CD4-positive, CD25-positive, alpha-beta regulatory T cell (primary cell): ENCODE results near the gene ZRANB1. TPM values are rescaled to one million over a fixed set of nuclear protein-coding genes. Genes with fewer than 3 reads are reported as not detected.

Source experiments
- ATAC-seq, 2 donors: fragments of 150-1000 bp; cut with Tn5 transposase; one replicate each; pipeline ENCODE4 v1.10.0; 2021; ENCODE audit warnings: low read depth in 2 of 2, moderate number of reproducible peaks in 2 of 2, moderate library complexity in 1 of 2
- DNase-seq, 3 donors: peaks; one replicate each; pipeline versions ENCODE4 v3.0.0 to v3.0.0-alpha.2; 2012 to 2022; ENCODE audit warnings: mixed read lengths in 1 of 3
- H3K27ac ChIP-seq: one replicate; pipeline ENCODE4 v1.7.0; 2013; ENCODE audit warnings: mild to moderate bottlenecking, low read length; ENCODE audit not compliant: insufficient read depth, poor library complexity, severe bottlenecking
- H3K27me3 ChIP-seq: one replicate; pipeline ENCODE4 v1.7.0; 2013; ENCODE audit warnings: low read length; ENCODE audit not compliant: control insufficient read depth, insufficient read depth
- H3K36me3 ChIP-seq: one replicate; pipeline ENCODE4 v1.7.0; 2013; ENCODE audit warnings: mild to moderate bottlenecking, low read length, moderate library complexity; ENCODE audit not compliant: control insufficient read depth, insufficient read depth
- H3K4me1 ChIP-seq: 2 replicates; pipeline ENCODE4 v1.7.0; 2013; ENCODE audit warnings: mild to moderate bottlenecking, low read length; ENCODE audit not compliant: insufficient read depth, control insufficient read depth, poor library complexity, severe bottlenecking
- H3K4me3 ChIP-seq: one replicate; pipeline ENCODE4 v1.7.0; 2013; ENCODE audit warnings: low read depth, mild to moderate bottlenecking, low read length, moderate library complexity
- H3K9me3 ChIP-seq, 2 experiments: 1 replicate in 1 of 2; 2 replicates in 1 of 2; pipeline ENCODE4 v1.7.0; 2013; ENCODE audit warnings: low read length in 2 of 2, mild to moderate bottlenecking in 1 of 2, moderate library complexity in 1 of 2; ENCODE audit not compliant: control insufficient read depth in 2 of 2
- H3K27ac Mint-ChIP-seq, 3 donors: one replicate each; pipeline ENCODE4 v1.8.0; 2020 to 2022; ENCODE audit warnings: mild to moderate bottlenecking in 3 of 3, mixed read lengths in 3 of 3, moderate library complexity in 2 of 3
- H3K27me3 Mint-ChIP-seq: one replicate; pipeline ENCODE4 v1.8.0; 2022; ENCODE audit warnings: mild to moderate bottlenecking, mixed read lengths
- H3K36me3 Mint-ChIP-seq: one replicate; pipeline ENCODE4 v1.8.0; 2020; ENCODE audit warnings: mixed read lengths
- H3K4me1 Mint-ChIP-seq, 4 donors: one replicate each; pipeline ENCODE4 v1.8.0; 2020 to 2022; ENCODE audit warnings: mixed read lengths in 4 of 4, mild to moderate bottlenecking in 1 of 4
- H3K4me3 Mint-ChIP-seq, 4 donors: one replicate each; pipeline ENCODE4 v1.8.0; 2020 to 2022; ENCODE audit warnings: mild to moderate bottlenecking in 4 of 4, mixed read lengths in 4 of 4, moderate library complexity in 3 of 4
- H3K9me3 Mint-ChIP-seq, 7 donors: one replicate each; pipeline ENCODE4 v1.8.0; 2020 to 2022; ENCODE audit warnings: mixed read lengths in 7 of 7, mild to moderate bottlenecking in 3 of 7, moderate library complexity in 2 of 7
- polyA plus RNA-seq, 4 donors: library from polyadenylated mRNA; unstranded; fragments of 300-500 nt; fragmentation: Illumina TruSeq; gene quantifications; one replicate each; pipeline ENCODE4 v1.2.3, GENCODE V29; 2021
- total RNA-seq: library from RNA; stranded (reverse); gene quantifications from one replicate; pipeline ENCODE4 v1.2.3, GENCODE V29; 2022

ZRANB1 gene
- total and polyA plus RNA-seq, 5 donors from 2014 or later, result 6.6 to 27.8 (median 6.9) TPM

DNA sequence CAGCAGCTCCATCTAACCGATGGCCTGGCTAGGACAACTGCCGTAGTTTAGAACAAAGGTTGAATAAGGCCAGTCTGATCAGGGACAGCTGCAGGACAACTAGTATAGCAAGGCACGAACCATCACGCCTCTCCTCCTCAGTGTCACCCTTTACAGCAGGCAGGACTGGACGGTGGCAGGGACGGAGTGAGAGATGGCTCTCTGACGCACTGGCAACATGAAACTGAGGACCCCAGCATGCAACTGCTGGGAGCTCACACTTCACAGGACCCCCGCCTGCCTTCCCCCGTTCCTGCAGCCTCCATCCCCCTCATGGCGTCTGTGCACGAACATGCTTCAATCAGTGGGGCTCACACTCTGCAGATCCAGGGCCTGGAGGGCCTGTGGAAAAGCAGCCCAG is 53.7 kb downstream of the ZRANB1 start:
- Histone ChIP-seq H3K27me3 (no peaks in the 10 kb centered on the region), H3K27ac (no peak overlapping the region), H3K4me3 (no peak overlapping the region), H3K36me3 (no peaks in the 10 kb centered on the region), H3K9me3 (no peaks in the 10 kb centered on the region), H3K4me1 (no peaks in the 10 kb centered on the region)
- no peak for DNase-seq
- Mint-ChIP-seq H3K36me3 (peaks cover 6% of the 10 kb centered on the region), H3K27ac (no peak overlapping the region), H3K4me3 (no peak overlapping the region), H3K27me3 (no peaks in the 10 kb centered on the region), H3K9me3 (no peaks in the 10 kb centered on the region), H3K4me1 (no peaks in the 10 kb centered on the region)
- ATAC-seq, result no peak

- H3K27me3 ChIP-seq, result no peaks in the 10 kb centered on the region
- Mint-ChIP-seq H3K9me3 (no peaks in the 10 kb centered on the region), H3K36me3 (peaks cover 2% of the 10 kb centered on the region), H3K4me1 (no peaks in the 10 kb centered on the region), H3K27me3 (no peaks in the 10 kb centered on the region), H3K4me3 (no peak overlapping the region), H3K27ac (no peak overlapping the region)
- no peak overlapping the region for H3K27ac ChIP-seq
- no peaks in the 10 kb centered on the region for H3K4me1 ChIP-seq
- ATAC-seq (no peak), DNase-seq (no peak)
- no peak overlapping the region for H3K4me3 ChIP-seq
- H3K36me3 ChIP-seq, result no peaks in the 10 kb centered on the region
- no peaks in the 10 kb centered on the region for H3K9me3 ChIP-seq
Measured at GRCh38 chr10:124996127-124996853, 54.4 kb downstream of the ZRANB1 start.

DNA sequence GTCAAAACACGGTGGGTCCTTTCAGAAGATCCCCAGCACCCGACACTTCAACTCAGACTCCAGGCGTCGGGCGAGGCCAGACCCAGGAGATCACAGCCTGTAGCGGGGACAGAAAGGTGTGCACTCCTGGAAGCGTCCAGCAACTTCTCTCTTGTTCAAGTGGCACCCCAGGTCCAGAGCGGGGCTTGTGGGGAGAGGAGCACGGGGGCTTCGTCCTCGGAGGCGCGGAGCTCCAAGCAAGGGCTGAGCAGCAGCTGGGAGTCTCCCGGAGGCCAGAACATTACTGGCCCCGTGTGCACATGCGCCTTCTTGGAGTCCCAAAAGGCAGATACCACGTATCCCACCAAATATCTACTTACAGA is 54.9 kb downstream of the ZRANB1 start:
- Histone ChIP-seq H3K27ac (no peak overlapping the region), H3K4me3 (no peak overlapping the region), H3K9me3 (no peaks in the 10 kb centered on the region), H3K36me3 (no peaks in the 10 kb centered on the region), H3K4me1 (no peaks in the 10 kb centered on the region), H3K27me3 (no peaks in the 10 kb centered on the region)
- Mint-ChIP-seq H3K4me1 (no peaks in the 10 kb centered on the region), H3K9me3 (no peaks in the 10 kb centered on the region), H3K27ac (no peak overlapping the region), H3K36me3 (no peaks in the 10 kb centered on the region), H3K4me3 (no peak overlapping the region), H3K27me3 (no peaks in the 10 kb centered on the region)
- ATAC-seq (no peak), DNase-seq (no peak)

DNA sequence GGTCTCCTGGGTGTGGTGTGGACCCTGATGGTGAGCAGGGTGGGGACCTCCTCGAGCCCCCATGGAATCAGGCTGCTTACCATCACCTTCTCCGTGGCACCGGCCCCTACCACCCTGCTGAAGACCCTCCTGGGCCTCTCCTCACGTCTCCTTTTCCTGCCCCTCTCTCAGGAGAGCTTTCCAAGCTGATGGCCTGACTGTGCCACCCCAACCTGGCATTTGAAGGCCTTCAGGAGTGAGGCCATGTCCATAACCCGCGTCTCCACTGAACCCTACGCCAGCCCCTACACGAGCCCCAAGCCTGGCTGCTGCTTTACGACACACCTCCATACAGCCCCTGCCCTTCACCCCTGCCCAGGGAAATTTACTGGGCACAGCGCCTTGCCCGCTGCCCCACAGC is 55.4 kb downstream of the ZRANB1 start:
- H3K4me1 Mint-ChIP-seq, result no peaks in the 10 kb centered on the region
- Histone ChIP-seq H3K27ac (no peak overlapping the region), H3K27me3 (no peaks in the 10 kb centered on the region), H3K9me3 (no peaks in the 10 kb centered on the region), H3K4me1 (no peaks in the 10 kb centered on the region), H3K36me3 (no peaks in the 10 kb centered on the region), H3K4me3 (no peak overlapping the region)
- no peaks in the 10 kb centered on the region for H3K27me3 Mint-ChIP-seq
- DNase-seq, result no peak
- ATAC-seq, result no peak
- no peaks in the 10 kb centered on the region for H3K9me3 Mint-ChIP-seq
- H3K27ac Mint-ChIP-seq, result no peak overlapping the region
- H3K36me3 Mint-ChIP-seq, result no peaks in the 10 kb centered on the region
- no peak overlapping the region for H3K4me3 Mint-ChIP-seq

DNA sequence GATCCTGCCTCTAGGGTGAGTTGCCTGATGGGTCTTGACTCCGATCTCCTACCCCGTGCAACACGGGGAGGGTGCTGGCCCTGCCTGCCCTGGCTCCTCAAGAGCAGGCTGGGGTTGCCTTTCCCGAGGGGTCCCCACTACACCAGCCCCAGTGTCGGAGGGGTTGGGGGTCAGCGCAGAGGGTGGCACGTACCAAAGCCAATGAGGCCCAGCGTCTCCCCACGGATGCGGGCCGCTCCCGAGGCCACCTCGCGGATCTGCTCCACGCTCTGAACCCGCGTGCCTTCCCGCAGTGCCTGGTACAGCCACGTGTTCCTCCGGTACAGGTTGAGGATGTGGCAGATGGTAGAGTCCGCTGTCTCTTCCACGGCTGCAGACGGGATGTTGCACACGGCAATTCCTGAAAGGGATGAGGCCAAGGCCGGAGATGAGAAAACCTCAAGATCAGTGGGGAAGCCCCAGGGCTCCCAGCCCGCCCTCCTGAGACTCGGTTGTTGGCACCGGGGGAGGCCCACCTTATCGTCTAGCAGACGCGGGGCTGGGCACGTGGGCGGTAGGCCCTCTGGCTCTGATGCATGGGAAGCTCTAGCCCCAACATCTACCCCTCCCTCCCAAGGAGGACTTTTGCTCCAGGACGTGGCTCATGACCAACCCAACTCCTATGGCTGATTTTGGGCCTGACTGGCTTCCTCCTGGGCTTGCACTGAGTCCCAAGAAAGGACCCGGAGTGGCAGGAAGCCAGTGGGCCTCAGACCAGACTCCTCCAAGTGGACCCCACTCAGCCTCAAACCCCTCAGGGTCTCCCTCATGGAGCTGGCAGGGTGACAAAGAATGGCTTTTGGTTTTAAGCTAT is 56.1 kb downstream of the ZRANB1 start:
- Histone ChIP-seq H3K9me3 (no peaks in the 10 kb centered on the region), H3K4me3 (no peak overlapping the region), H3K36me3 (no peaks in the 10 kb centered on the region), H3K27me3 (no peaks in the 10 kb centered on the region), H3K27ac (no peak overlapping the region), H3K4me1 (no peaks in the 10 kb centered on the region)
- Mint-ChIP-seq H3K9me3 (no peaks in the 10 kb centered on the region), H3K4me1 (no peaks in the 10 kb centered on the region), H3K36me3 (no peaks in the 10 kb centered on the region), H3K27ac (no peak overlapping the region), H3K4me3 (no peak overlapping the region), H3K27me3 (no peaks in the 10 kb centered on the region)
- DNase-seq, result no peak
- ATAC-seq, result no peak

DNA sequence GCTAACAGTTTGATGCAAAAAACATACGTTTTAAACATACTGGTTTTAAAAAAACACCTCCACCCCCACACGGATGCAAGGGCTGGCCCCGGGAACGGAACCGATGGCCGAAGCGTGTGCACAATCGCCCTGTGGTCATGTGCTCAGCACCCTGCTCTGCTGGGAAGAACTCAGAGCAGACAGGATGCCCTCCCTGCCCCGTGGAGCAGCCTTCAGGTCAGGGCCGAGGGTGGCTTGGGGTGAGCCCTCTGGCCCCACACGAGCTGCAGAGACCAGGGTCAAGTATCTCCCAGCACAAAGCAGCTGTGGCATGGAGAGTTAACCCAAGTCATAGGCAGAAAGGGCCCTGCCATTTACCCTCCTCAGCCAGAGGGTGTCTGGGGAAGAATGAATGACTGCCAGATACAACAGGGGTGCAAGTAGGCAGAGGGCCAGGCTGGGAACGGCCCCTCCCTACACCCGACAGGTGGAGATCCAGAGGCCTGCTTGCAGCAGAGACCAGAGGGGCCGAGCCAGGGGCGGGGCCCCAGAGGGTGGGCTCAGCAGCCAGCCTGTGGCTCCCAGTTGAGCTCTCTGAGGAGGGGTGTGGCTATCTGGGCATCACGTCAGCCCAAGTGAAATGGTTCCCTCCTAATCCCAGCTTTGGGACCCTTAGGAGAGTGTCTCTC is 56.8 kb downstream of the ZRANB1 start:
- Mint-ChIP-seq H3K4me1 (no peaks in the 10 kb centered on the region), H3K27ac (no peak overlapping the region), H3K9me3 (no peaks in the 10 kb centered on the region), H3K36me3 (no peaks in the 10 kb centered on the region), H3K27me3 (no peaks in the 10 kb centered on the region), H3K4me3 (no peak overlapping the region)
- H3K27me3 ChIP-seq, result no peaks in the 10 kb centered on the region
- DNase-seq (no peak), ATAC-seq (no peak)
- H3K36me3 ChIP-seq, result no peaks in the 10 kb centered on the region
- H3K4me1 ChIP-seq, result no peaks in the 10 kb centered on the region
- H3K9me3 ChIP-seq, result no peaks in the 10 kb centered on the region
- no peak overlapping the region for H3K27ac ChIP-seq
- no peak overlapping the region for H3K4me3 ChIP-seq

GRCh38 chr10:124999433-125000365 is 57.8 kb downstream of the ZRANB1 start:
- Mint-ChIP-seq H3K27me3 (no peaks in the 10 kb centered on the region), H3K9me3 (no peaks in the 10 kb centered on the region), H3K36me3 (no peaks in the 10 kb centered on the region), H3K27ac (no peak overlapping the region), H3K4me3 (peak overlapping the region in 1 of 4 donors; percentile 43), H3K4me1 (no peaks in the 10 kb centered on the region)
- H3K4me3 ChIP-seq, result no peak overlapping the region
- H3K27ac ChIP-seq, result no peak overlapping the region
- no peaks in the 10 kb centered on the region for H3K4me1 ChIP-seq
- no peaks in the 10 kb centered on the region for H3K27me3 ChIP-seq
- H3K9me3 ChIP-seq, result no peaks in the 10 kb centered on the region
- ATAC-seq (no peak), DNase-seq (no peak)
- H3K36me3 ChIP-seq, result no peaks in the 10 kb centered on the region
